K562 (cell line): Measurements from ENCODE around the gene BDH1.

Experiments
- HDAC8 ChIP-seq: fragments of 450-650 bp; IDR thresholded peaks from 2 replicates; pipeline ENCODE4 v1.6.1; 2016; ENCODE audit warnings: mild to moderate bottlenecking, missing genetic modification characterization, moderate library complexity, missing compliant biosample characterization
- MED1 ChIP-seq: sonication (generic); formaldehyde crosslinking; IDR thresholded peaks from 2 replicates; pipeline ENCODE4 v1.8.1; 2023; ENCODE audit warnings: missing genetic modification reagents, borderline replicate concordance
- MXI1 ChIP-seq: IDR thresholded peaks from 2 replicates; pipeline ENCODE4 v1.6.1; 2011; ENCODE audit warnings: low read depth, mild to moderate bottlenecking, improper control_type of control experiment, low read length
- POLR2AphosphoS5 ChIP-seq: IDR thresholded peaks from 2 replicates; pipeline ENCODE4 v1.6.1; 2011; ENCODE audit warnings: mild to moderate bottlenecking, low read depth, low read length, moderate library complexity; ENCODE audit not compliant: control insufficient read depth, insufficient read depth
- TF ChIP-seq, protein P1 (sequence below): sonication (generic); formaldehyde crosslinking; IDR thresholded peaks from 2 replicates; pipeline ENCODE4 v1.8.0; 2022; ENCODE audit warnings: mild to moderate bottlenecking, missing genetic modification reagents
- TF ChIP-seq, protein P2 (sequence below): sonication (generic); formaldehyde crosslinking; IDR thresholded peaks from 2 replicates; pipeline ENCODE4 v1.8.1; 2022; ENCODE audit warnings: missing genetic modification reagents

DNA sequence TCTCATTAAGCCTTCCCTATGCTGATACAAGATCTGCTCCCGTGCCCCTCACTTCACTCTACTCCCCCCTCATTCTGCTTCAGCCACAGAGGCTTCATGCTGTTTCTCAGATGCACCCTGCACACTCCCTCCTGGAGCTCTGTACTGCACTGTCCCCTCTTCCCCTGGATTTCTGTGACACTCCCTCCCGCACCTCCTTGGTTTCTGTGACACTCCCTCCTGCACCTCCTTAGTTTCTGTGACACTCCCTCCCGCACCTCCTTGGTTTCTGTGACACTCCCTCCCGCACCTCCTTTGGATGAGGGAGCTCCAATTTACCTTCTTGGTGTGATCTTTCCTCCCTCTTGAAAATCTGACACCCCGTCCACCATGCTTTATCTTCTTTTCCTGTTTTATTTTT lies 28.2 kb downstream of the BDH1 start:
- TF ChIP-seq MXI1: no peak
- no peak for TF ChIP-seq MED1
- no peak for TF ChIP-seq HDAC8
- TF ChIP-seq, protein P1, sequence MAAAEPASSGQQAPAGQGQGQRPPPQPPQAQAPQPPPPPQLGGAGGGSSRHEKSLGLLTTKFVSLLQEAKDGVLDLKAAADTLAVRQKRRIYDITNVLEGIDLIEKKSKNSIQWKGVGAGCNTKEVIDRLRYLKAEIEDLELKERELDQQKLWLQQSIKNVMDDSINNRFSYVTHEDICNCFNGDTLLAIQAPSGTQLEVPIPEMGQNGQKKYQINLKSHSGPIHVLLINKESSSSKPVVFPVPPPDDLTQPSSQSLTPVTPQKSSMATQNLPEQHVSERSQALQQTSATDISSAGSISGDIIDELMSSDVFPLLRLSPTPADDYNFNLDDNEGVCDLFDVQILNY (CRISPR knock-in tag): no peak
- no peak for TF ChIP-seq POLR2AphosphoS5
- TF ChIP-seq, protein P2, sequence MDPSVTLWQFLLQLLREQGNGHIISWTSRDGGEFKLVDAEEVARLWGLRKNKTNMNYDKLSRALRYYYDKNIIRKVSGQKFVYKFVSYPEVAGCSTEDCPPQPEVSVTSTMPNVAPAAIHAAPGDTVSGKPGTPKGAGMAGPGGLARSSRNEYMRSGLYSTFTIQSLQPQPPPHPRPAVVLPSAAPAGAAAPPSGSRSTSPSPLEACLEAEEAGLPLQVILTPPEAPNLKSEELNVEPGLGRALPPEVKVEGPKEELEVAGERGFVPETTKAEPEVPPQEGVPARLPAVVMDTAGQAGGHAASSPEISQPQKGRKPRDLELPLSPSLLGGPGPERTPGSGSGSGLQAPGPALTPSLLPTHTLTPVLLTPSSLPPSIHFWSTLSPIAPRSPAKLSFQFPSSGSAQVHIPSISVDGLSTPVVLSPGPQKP: no peak
